ENCODE measurements around the gene ABCA7. TPM values are rescaled to one million over a fixed set of nuclear protein-coding genes. Genes with fewer than 3 reads are reported as not detected.

Gene ABCA7
- total RNA-seq, 1 experiment from 2014 or later: 6.2 TPM

- DNase-seq (ENCODE audit: low spot score): no peak
- in situ Hi-C loops (cut with HindIII; ENCODE audit: low sequenced_read_pairs): no loop called here
Observed at GRCh38 chr19:1027650-1028061, 12.3 kb upstream of the ABCA7 start.

- in situ Hi-C loops (cut with HindIII; ENCODE audit: low sequenced_read_pairs): no loop called here
Observed at GRCh38 chr19:1028062-1028926, 11.6 kb upstream of the ABCA7 start.

GRCh38 chr19:1032264-1032867, 7.5 kb upstream of the ABCA7 start:
- no peak for DNase-seq (ENCODE audit: low spot score)
- in situ Hi-C loops (cut with HindIII; ENCODE audit: low sequenced_read_pairs): no loop called here

More at GRCh38 chr19:1028062-1028926, 11.6 kb upstream of the ABCA7 start:
- DNase-seq (ENCODE audit: low spot score): no peak

GRCh38 chr19:1035998-1036621, 3.8 kb upstream of the ABCA7 start:
- DNase-seq (ENCODE audit: low spot score): no peak
- in situ Hi-C loops (cut with HindIII; ENCODE audit: low sequenced_read_pairs): no loop called here

GRCh38 chr19:1037621-1038064, 2.3 kb upstream of the ABCA7 start:
- no peak for DNase-seq (ENCODE audit: low spot score)
- in situ Hi-C loops (cut with HindIII; ENCODE audit: low sequenced_read_pairs): no loop called here

DNA sequence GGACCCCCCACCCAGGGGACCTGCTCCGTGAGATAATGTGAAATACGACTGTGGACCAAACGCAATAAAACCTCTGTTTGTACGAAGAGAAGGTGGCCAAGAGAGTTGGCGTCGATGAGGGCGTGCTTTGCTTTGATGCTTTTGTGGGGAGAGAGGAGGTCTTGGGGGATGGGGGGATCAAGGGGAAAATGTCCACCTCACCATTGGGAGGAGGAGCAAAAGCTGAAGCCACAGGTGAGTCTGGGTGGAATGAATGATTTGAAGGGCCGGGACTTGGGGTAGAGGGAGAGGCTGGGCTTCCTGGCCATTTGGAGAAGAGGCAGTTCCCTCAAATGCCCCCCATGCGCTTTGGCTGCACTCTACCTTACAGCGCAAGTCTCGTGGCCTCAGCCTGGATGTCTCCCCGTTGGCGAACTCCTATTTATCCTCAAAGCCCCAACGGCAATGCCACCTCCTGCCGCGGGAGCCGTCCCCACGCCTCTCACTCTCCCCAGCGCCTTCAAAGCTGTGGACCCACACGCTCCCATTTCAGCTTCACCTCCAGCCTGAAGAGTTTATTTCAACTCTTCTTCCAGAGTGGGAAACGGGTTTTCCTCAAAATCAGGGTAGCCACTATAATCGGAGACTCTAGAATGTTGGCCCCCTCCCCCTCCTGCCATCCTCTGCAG, 795 bp upstream of the ABCA7 start:
- in situ Hi-C loops (cut with HindIII; ENCODE audit: low sequenced_read_pairs): no loop called here
- no peak for DNase-seq (ENCODE audit: low spot score)

DNA sequence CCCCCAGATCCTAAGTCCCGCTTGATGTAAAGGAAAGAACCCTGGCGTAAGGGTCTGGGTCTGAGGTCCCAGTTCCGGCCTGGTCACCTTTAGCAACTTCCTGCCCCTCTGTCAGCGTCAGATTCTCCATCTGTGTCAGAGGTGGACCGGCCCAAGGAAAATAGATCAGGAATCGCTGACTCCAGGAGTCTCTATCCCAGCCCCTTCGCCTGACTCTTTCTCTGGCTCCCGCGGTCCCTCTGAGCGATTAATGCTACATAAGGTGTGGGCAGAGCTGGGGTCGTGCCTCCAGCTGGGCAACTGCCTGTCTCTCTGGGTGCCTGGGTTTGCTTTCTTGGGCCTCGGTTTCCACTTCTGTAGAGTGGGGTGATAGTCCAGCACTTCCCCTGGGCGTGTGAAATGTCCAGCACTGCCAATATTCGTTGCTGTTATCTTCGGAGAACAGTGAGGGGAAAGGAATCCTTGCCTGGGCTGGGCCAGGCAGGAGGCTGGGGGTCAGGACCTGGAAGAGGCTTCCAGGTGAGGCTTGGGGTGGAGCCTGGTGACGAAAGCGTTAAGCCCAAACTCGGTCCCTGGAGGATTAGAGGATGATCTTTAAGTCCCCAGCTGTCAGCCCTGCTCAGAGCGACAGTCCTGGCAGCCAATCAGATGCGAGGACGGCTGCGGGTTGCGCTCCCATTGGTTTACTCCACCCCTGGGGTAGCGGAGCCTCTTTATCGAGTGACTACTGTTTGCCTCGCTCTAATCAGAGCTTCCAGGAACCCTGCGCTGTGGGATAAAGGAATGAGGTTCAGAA, 767 bp downstream of the ABCA7 start:
- DNase-seq (ENCODE audit: low spot score): peak; percentile 95
- in situ Hi-C loops (cut with HindIII; ENCODE audit: low sequenced_read_pairs): no loop called here

DNA sequence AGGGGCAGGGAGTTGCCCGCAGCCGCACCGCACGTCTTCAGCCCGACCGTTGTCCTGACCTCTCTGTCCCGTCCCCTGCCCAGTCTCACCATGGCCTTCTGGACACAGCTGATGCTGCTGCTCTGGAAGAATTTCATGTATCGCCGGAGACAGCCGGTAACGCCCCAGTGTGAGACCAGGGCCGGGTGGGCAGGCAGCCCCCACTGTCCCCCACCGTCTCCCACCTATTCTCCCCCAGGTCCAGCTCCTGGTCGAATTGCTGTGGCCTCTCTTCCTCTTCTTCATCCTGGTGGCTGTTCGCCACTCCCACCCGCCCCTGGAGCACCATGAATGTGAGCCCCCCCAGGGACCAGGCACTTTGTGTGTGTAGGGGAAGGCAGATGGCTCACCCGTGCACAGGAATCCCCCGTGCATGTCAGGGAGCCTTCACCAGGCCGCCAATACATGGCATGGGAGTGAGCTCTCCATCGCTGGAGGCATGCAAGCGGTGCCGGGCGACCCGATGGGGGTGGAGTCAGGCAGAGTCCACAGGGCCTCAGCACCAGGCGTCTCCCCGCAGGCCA, 1.4 kb downstream of the ABCA7 start:
- in situ Hi-C loops (cut with HindIII; ENCODE audit: low sequenced_read_pairs): no loop called here
- DNase-seq (ENCODE audit: low spot score): no peak

DNA sequence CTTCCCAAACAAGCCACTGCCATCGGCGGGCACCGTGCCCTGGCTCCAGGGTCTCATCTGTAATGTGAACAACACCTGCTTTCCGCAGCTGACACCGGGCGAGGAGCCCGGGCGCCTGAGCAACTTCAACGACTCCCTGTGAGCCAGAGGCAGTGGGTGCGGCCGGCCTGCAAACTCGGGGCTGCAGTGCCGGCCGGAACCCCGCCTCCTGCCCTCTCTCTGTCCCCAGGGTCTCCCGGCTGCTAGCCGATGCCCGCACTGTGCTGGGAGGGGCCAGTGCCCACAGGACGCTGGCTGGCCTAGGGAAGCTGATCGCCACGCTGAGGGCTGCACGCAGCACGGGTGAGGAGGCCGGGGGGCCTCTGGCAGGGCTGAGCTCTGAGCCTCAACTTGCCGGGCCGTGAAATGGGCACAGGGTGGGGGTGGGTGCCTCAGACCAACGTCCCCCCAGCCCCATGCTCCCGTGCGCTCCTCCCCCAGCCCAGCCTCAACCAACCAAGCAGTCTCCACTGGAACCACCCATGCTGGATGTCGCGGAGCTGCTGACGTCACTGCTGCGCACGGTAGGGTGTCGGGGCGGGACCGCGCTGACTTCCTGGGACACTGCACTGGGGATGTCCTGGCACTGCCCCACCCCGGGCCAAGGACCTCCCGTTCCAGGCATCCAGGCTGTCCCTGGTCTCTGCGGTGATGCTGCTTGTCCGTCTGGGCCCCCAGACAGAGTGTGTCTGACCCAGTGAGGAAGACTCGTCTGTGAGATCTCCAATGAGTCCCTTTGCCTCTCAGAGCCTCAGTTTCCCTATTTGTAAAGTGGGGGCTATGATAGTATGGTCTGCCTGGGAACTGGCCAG, 2.2 kb downstream of the ABCA7 start:
- no peak for DNase-seq (ENCODE audit: low spot score)
- in situ Hi-C loops (cut with HindIII; ENCODE audit: low sequenced_read_pairs): no loop called here

- in situ Hi-C loops (cut with HindIII; ENCODE audit: low sequenced_read_pairs): no loop called here
- DNase-seq (ENCODE audit: low spot score): peak; percentile 19
Observed at GRCh38 chr19:1042689-1043511, 3.0 kb downstream of the ABCA7 start.

GRCh38 chr19:1045247-1045603, 5.3 kb downstream of the ABCA7 start:
- in situ Hi-C loops (cut with HindIII; ENCODE audit: low sequenced_read_pairs): no loop called here
- peak; percentile 33 for DNase-seq (ENCODE audit: low spot score)

DNA sequence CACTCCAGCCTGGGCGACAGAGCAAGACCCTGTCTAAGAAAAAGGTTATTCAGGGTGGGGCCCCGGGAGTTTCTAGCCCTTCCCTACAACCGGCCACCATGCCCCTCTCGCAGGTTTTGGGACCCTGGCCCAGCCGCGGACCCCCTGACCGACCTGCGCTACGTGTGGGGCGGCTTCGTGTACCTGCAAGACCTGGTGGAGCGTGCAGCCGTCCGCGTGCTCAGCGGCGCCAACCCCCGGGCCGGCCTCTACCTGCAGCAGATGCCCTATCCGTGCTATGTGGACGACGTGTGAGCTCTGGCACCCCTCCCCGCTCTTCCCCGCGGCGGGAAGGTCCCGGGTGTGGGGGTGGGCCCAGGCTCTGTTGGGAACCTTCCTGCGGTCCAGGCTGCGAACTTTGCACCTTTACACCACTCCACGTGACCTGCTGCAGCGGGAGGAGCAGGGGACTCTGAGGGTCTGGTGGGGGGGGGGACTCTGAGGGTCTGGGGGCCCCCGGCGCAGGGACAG, 6.3 kb downstream of the ABCA7 start:
- DNase-seq (ENCODE audit: low spot score): no peak
- in situ Hi-C loops (cut with HindIII; ENCODE audit: low sequenced_read_pairs): no loop called here

- no peak for DNase-seq (ENCODE audit: low spot score)
- in situ Hi-C loops (cut with HindIII; ENCODE audit: low sequenced_read_pairs): no loop called here
Observed at GRCh38 chr19:1046836-1047695, 7.2 kb downstream of the ABCA7 start.

- no peak for DNase-seq (ENCODE audit: low spot score)
- in situ Hi-C loops (cut with HindIII; ENCODE audit: low sequenced_read_pairs): no loop called here
Observed at GRCh38 chr19:1047696-1048147, 7.8 kb downstream of the ABCA7 start.

DNA sequence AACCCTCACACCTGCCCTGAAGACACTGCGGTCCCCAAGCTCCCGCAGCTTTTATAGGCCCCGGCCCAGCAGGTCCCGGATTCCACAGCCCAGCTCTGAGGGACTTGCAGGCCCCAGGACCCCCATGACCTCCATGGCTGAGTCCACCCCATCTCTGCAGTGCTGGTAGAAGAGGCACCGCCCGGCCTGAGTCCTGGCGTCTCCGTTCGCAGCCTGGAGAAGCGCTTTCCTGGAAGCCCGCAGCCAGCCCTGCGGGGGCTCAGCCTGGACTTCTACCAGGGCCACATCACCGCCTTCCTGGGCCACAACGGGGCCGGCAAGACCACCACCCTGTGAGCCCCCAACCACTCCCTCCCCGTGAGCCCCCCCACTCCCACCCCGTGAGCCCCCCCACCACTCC, 9.2 kb downstream of the ABCA7 start:
- in situ Hi-C loops (cut with HindIII; ENCODE audit: low sequenced_read_pairs): no loop called here
- DNase-seq (ENCODE audit: low spot score): no peak

DNA sequence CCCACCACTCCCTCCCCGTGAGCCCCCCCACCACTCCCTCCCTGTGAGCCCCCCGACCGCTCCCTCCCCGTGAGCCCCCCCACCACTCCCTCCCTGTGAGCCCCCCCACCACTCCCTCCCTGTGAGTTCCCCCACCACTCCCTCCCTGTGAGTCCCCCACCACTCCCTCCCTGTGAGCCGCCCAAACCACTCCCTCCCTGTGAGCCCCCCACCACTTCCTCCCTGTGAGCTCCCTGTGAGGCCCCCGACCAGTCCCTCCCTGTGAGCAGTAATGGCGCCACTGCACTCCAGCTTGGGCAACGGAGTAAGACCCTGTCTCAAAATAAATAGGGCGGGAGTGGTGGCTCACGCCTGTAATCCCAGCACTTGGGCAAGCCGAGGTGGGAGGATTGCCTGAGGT, 9.9 kb downstream of the ABCA7 start:
- in situ Hi-C loops (cut with HindIII; ENCODE audit: low sequenced_read_pairs): no loop called here
- no peak for DNase-seq (ENCODE audit: low spot score)

All from G401 (cell line).